Suprapubic skin (tissue), 3 donors: ENCODE results near the gene EIF4EBP2.

ENCODE experiments used
- EP300 ChIP-seq: sonication (generic); formaldehyde crosslinking; IDR thresholded peaks from one replicate; pipeline ENCODE4 v1.6.1; 2017; ENCODE audit warnings: antibody characterized with exemption
- POLR2A ChIP-seq, 2 donors: fragments of 450-650 bp; IDR thresholded peaks; one replicate each; pipeline ENCODE4 v1.6.1; 2017; ENCODE audit warnings: antibody characterized with exemption in 2 of 2, mild to moderate bottlenecking in 2 of 2, moderate library complexity in 2 of 2
- TF ChIP-seq, protein P1 (sequence below), 2 donors: fragments of 200-600 bp in 1 of 2; fragments of 450-650 bp in 1 of 2; sonication (generic) in 1 of 2; IDR thresholded peaks; one replicate each; pipeline ENCODE4 v1.5.1; 2016 to 2019; ENCODE audit warnings: antibody characterized with exemption in 2 of 2, mild to moderate bottlenecking in 1 of 2, moderate library complexity in 1 of 2

DNA sequence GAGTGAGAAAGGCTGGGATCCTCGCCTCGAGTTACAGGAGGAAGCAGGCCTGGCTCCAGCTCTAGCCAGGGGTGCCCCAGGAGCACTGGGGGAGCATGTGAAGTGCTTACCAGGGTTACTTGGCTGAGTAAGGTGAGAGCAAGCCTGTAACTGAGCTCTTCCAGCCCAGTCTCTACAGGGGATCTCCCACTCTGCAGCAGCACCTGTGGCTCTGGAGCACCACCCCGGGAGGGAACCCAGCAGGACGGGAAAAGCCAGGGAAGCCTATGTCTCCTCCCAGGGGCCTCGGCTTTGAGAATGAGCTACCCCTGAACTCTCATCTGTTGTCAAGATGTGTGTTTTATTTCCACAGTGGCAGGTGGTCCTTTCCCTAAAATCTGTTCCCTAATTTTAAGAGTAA is 32.1 kb upstream of the EIF4EBP2 start:
- TF ChIP-seq, protein P1, sequence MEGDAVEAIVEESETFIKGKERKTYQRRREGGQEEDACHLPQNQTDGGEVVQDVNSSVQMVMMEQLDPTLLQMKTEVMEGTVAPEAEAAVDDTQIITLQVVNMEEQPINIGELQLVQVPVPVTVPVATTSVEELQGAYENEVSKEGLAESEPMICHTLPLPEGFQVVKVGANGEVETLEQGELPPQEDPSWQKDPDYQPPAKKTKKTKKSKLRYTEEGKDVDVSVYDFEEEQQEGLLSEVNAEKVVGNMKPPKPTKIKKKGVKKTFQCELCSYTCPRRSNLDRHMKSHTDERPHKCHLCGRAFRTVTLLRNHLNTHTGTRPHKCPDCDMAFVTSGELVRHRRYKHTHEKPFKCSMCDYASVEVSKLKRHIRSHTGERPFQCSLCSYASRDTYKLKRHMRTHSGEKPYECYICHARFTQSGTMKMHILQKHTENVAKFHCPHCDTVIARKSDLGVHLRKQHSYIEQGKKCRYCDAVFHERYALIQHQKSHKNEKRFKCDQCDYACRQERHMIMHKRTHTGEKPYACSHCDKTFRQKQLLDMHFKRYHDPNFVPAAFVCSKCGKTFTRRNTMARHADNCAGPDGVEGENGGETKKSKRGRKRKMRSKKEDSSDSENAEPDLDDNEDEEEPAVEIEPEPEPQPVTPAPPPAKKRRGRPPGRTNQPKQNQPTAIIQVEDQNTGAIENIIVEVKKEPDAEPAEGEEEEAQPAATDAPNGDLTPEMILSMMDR (IDR thresholded peaks at IDR 0.05), result no peak
- no peak for TF ChIP-seq POLR2A (IDR thresholded peaks at IDR 0.05)
- no peak for TF ChIP-seq EP300
